ENCODE results near the gene ANKRD37.

ANKRD37 gene

GRCh38 chr4:185379326-185380295, 17.0 kb upstream of the ANKRD37 start:
- FAIRE-seq, result no peak
- DNase-seq (ENCODE audit: extremely low spot score, insufficient read length, low read depth), result no peak

GRCh38 chr4:185380320-185380719, 16.3 kb upstream of the ANKRD37 start:
- DNase-seq (ENCODE audit: extremely low spot score, insufficient read length, low read depth), result no peak

GRCh38 chr4:185381288-185382196, 15.1 kb upstream of the ANKRD37 start:
- FAIRE-seq, result no peak
- DNase-seq (ENCODE audit: extremely low spot score, insufficient read length, low read depth), result no peak

More at GRCh38 chr4:185380320-185380719, 16.3 kb upstream of the ANKRD37 start:
- no peak for FAIRE-seq

GRCh38 chr4:185382754-185383153, 13.9 kb upstream of the ANKRD37 start:
- DNase-seq (ENCODE audit: extremely low spot score, insufficient read length, low read depth), result no peak
- FAIRE-seq, result no peak

- DNase-seq (ENCODE audit: extremely low spot score, insufficient read length, low read depth), result no peak
- FAIRE-seq, result no peak
These were observed 13.2 kb upstream of the ANKRD37 start for GRCh38 chr4:185383451-185383850.

GRCh38 chr4:185384061-185384460, 12.6 kb upstream of the ANKRD37 start:
- no peak for DNase-seq (ENCODE audit: extremely low spot score, insufficient read length, low read depth)
- no peak for FAIRE-seq

- DNase-seq (ENCODE audit: extremely low spot score, insufficient read length, low read depth), result no peak
- no peak for FAIRE-seq
These were observed 11.7 kb upstream of the ANKRD37 start for GRCh38 chr4:185384930-185385331.

- DNase-seq (ENCODE audit: extremely low spot score, insufficient read length, low read depth) (no peak), FAIRE-seq (no peak)
These were observed 8.7 kb upstream of the ANKRD37 start for GRCh38 chr4:185387957-185388356.

GRCh38 chr4:185390941-185391340, 5.7 kb upstream of the ANKRD37 start:
- no peak for DNase-seq (ENCODE audit: extremely low spot score, insufficient read length, low read depth)
- no peak for FAIRE-seq

GRCh38 chr4:185392156-185392555, 4.5 kb upstream of the ANKRD37 start:
- DNase-seq (ENCODE audit: extremely low spot score, insufficient read length, low read depth) (no peak), FAIRE-seq (no peak)

- peak; percentile 42 for FAIRE-seq
- DNase-seq (ENCODE audit: extremely low spot score, insufficient read length, low read depth), result no peak
These were observed 1.9 kb upstream of the ANKRD37 start for GRCh38 chr4:185394568-185395237.

GRCh38 chr4:185395238-185395955, 1.2 kb upstream of the ANKRD37 start, which contains the start of gene LRP2BP:
LRP2BP (minus strand) TSS chr4:185395924; CDS start chr4:185378186, 17,738 bp downstream.
- FAIRE-seq, result peak; percentile 81
- DNase-seq (ENCODE audit: extremely low spot score, insufficient read length, low read depth), result no peak

GRCh38 chr4:185395956-185396723, 501 bp upstream of the ANKRD37 start:
- FAIRE-seq (peak; percentile 99), DNase-seq (ENCODE audit: extremely low spot score, insufficient read length, low read depth) (peak; percentile 98)

GRCh38 chr4:185398618-185399017, 2.0 kb downstream of the ANKRD37 start:
- DNase-seq (ENCODE audit: extremely low spot score, insufficient read length, low read depth), result no peak
- FAIRE-seq, result peak; percentile 47

- FAIRE-seq (no peak), DNase-seq (ENCODE audit: extremely low spot score, insufficient read length, low read depth) (no peak)
These were observed 2.8 kb downstream of the ANKRD37 start for GRCh38 chr4:185399466-185399865.

- no peak for DNase-seq (ENCODE audit: extremely low spot score, insufficient read length, low read depth)
- no peak for FAIRE-seq
These were observed 7.4 kb downstream of the ANKRD37 start for GRCh38 chr4:185404031-185404430.

- peak; percentile 75 for FAIRE-seq
- DNase-seq (ENCODE audit: extremely low spot score, insufficient read length, low read depth), result no peak
These were observed 8.8 kb downstream of the ANKRD37 start for GRCh38 chr4:185405296-185405999.

- DNase-seq (ENCODE audit: extremely low spot score, insufficient read length, low read depth), result no peak
- no peak for FAIRE-seq
These were observed 11.8 kb downstream of the ANKRD37 start for GRCh38 chr4:185408432-185408831.
